HepG2 (cell line): ENCODE data around the gene FNBP1L. TPM values are rescaled to one million over a fixed set of nuclear protein-coding genes. Genes with fewer than 3 reads are reported as not detected.

Experiments
- ATAC-seq: fragments of 200-7000 bp; cut with Tn5 transposase; 3 replicates; pipeline ENCODE4 v1.9.1; 2020; ENCODE audit warnings: mild to moderate bottlenecking, moderate library complexity
- BruUV-seq: library from RNA; stranded (reverse); fragments of 400-500 nt; replicated peaks from 2 replicates; lab custom pipeline; 2021; lab: Mats Ljungman, UMichigan
- CTCF ChIA-PET: fragments of 300-600 bp; formaldehyde crosslinking; extraction: SDS; loops from one replicate; lab custom pipeline; 2021; ENCODE audit warnings: low total read pairs, inconsistent platforms, low intra/inter-chr PET ratio; lab: Yijun Ruan, JAX
- POLR2A ChIA-PET: fragments of 350-600 bp; sonication (Branson Sonifier 250); formaldehyde crosslinking; loops from one replicate; lab custom pipeline; 2020; ENCODE audit warnings: antibody characterized with exemption, inconsistent platforms; lab: Yijun Ruan, JAX
- DNase-seq: peaks from one replicate; pipeline ENCODE4 v3.0.0-alpha.2; 2015; ENCODE audit warnings: low spot score
- FAIRE-seq: peaks from 3 replicates; lab custom pipeline; 2011; peaks lifted over from hg19 to GRCh38; lab: Jason Lieb, UNC
- H2AFZ ChIP-seq: one replicate; pipeline ENCODE4 v1.6.1; 2011; ENCODE audit warnings: low read length, inconsistent platforms
- H3K27ac ChIP-seq: fragments of 300-600 bp; 3 replicates; pipeline ENCODE4 v1.8.0; 2011; ENCODE audit warnings: mixed run types, mild to moderate bottlenecking, mixed read lengths, low read length, inconsistent platforms; ENCODE audit not compliant: insufficient read depth; ENCODE audit errors: extremely low read length
- H3K27me3 ChIP-seq, 2 experiments: fragments of 200-600 bp in 1 of 2; 2 replicates in 1 of 2; 3 replicates in 1 of 2; pipeline versions ENCODE4 v1.6.0 to v1.8.0; 2011; ENCODE audit warnings: low read length in 2 of 2, mild to moderate bottlenecking in 2 of 2, moderate library complexity in 2 of 2, inconsistent platforms in 1 of 2; ENCODE audit not compliant: insufficient read depth in 2 of 2, control insufficient read depth in 1 of 2
- H3K36me3 ChIP-seq, 2 experiments: fragments of 200-600 bp in 1 of 2; replicated peaks in 1 of 2; 2 replicates in 1 of 2; 3 replicates in 1 of 2; pipeline versions ENCODE4 v1.5.1 to v1.8.0; 2011; ENCODE audit warnings: low read length in 2 of 2, inconsistent platforms in 1 of 2; ENCODE audit not compliant: insufficient read depth in 2 of 2, control insufficient read depth in 1 of 2
- H3K4me1 ChIP-seq: 2 replicates; pipeline ENCODE4 v1.5.1; 2012; ENCODE audit warnings: low read length, inconsistent platforms; ENCODE audit not compliant: insufficient read depth
- H3K4me2 ChIP-seq: 2 replicates; pipeline ENCODE4 v1.6.0; 2011; ENCODE audit warnings: low read depth, low read length, inconsistent platforms
- H3K4me3 ChIP-seq, 3 experiments: fragments of 200-600 bp in 1 of 3; sonication (generic), shearing (Covaris generic) in 1 of 3; replicated peaks in 1 of 3; 2 replicates each; pipeline ENCODE4 v1.5.1; 2011 to 2016; ENCODE audit warnings: low read length in 3 of 3, inconsistent platforms in 2 of 3, low read depth in 2 of 3, mild to moderate bottlenecking in 2 of 3, control low read depth in 1 of 3, mixed read lengths in 1 of 3; ENCODE audit not compliant: insufficient read depth in 1 of 3
- H3K79me2 ChIP-seq: one replicate; pipeline ENCODE4 v1.6.1; 2011; ENCODE audit warnings: low read length, inconsistent platforms; ENCODE audit not compliant: insufficient read depth
- H3K9ac ChIP-seq: 2 replicates; pipeline ENCODE4 v1.6.0; 2011; ENCODE audit warnings: mild to moderate bottlenecking, low read depth, low read length, inconsistent platforms; ENCODE audit not compliant: insufficient read depth
- H3K9me3 ChIP-seq: 2 replicates; pipeline ENCODE4 v1.5.1; 2012; ENCODE audit warnings: mild to moderate bottlenecking, low read length
- H4K20me1 ChIP-seq: 2 replicates; pipeline ENCODE4 v1.6.0; 2011; ENCODE audit warnings: inconsistent platforms, mild to moderate bottlenecking, low read length, moderate library complexity; ENCODE audit not compliant: insufficient read depth
- E2F5 ChIP-seq: sonication (generic); formaldehyde crosslinking; conservative IDR thresholded peaks from 2 replicates; pipeline ENCODE4 v1.4.0; 2020; ENCODE audit warnings: missing genetic modification reagents
- EP300 ChIP-seq, 3 experiments: sonication (generic) in 1 of 3; formaldehyde crosslinking in 1 of 3; IDR thresholded peaks; 2 replicates each; pipeline versions ENCODE4 v1.5.1 to v1.6.1; 2011 to 2020; ENCODE audit warnings: low read depth in 2 of 3, low read length in 2 of 3, borderline replicate concordance in 1 of 3, improper control_type of control experiment in 1 of 3, mild to moderate bottlenecking in 1 of 3, missing genetic modification reagents in 1 of 3, moderate library complexity in 1 of 3
- FOXP1 ChIP-seq, 2 experiments: fragments of 450-650 bp in 1 of 2; IDR thresholded peaks; 2 replicates each; pipeline ENCODE4 v1.6.1; 2017 to 2018; ENCODE audit warnings: antibody characterized with exemption in 1 of 2
- GATAD2A ChIP-seq: IDR thresholded peaks from 2 replicates; pipeline ENCODE4 v1.6.1; 2016
- MLLT10 ChIP-seq: sonication (generic); formaldehyde crosslinking; IDR thresholded peaks from 2 replicates; pipeline ENCODE4 v1.4.0; 2020; ENCODE audit warnings: missing genetic modification reagents
- NR2F6 ChIP-seq, 2 experiments: IDR thresholded peaks; 2 replicates each; pipeline ENCODE4 v1.6.1; 2016; ENCODE audit warnings: antibody characterized with exemption in 1 of 2, mild to moderate bottlenecking in 1 of 2
- PAX8 ChIP-seq: sonication (generic); formaldehyde crosslinking; IDR thresholded peaks from 2 replicates; pipeline ENCODE4 v1.8.0; 2022; ENCODE audit warnings: mild to moderate bottlenecking, missing genetic modification reagents, borderline replicate concordance
- POLR2AphosphoS5 ChIP-seq: IDR thresholded peaks from 2 replicates; pipeline ENCODE4 v1.6.1; 2012; ENCODE audit warnings: low read depth, low read length
- RFX1 ChIP-seq: fragments of 450-650 bp; IDR thresholded peaks from 2 replicates; pipeline ENCODE4 v1.6.1; 2017
- SP5 ChIP-seq: IDR thresholded peaks from 2 replicates; pipeline ENCODE4 v1.6.1; 2016; ENCODE audit warnings: low read depth, borderline replicate concordance
- SUZ12 ChIP-seq: fragments of 150-350 bp; IDR thresholded peaks from 2 replicates; pipeline ENCODE4 v1.6.1; 2014; ENCODE audit warnings: low read depth, low read length
- ZNF263 ChIP-seq: sonication (generic); formaldehyde crosslinking; IDR thresholded peaks from 2 replicates; pipeline ENCODE4 v1.4.0; 2020; ENCODE audit warnings: missing genetic modification reagents
- ZNF382 ChIP-seq: sonication (generic); formaldehyde crosslinking; IDR thresholded peaks from 2 replicates; pipeline ENCODE4 v1.5.0; 2020; ENCODE audit warnings: missing genetic modification reagents, mild to moderate bottlenecking, borderline replicate concordance
- ZNF446 ChIP-seq: sonication (generic); formaldehyde crosslinking; IDR thresholded peaks from 2 replicates; pipeline ENCODE4 v1.5.0; 2020; ENCODE audit warnings: mild to moderate bottlenecking, missing genetic modification reagents
- ZNF605 ChIP-seq: sonication (generic); formaldehyde crosslinking; IDR thresholded peaks from 2 replicates; pipeline ENCODE4 v1.8.0; 2022; ENCODE audit warnings: mild to moderate bottlenecking, missing genetic modification reagents
- ZNF766 ChIP-seq: sonication (generic); formaldehyde crosslinking; IDR thresholded peaks from 2 replicates; pipeline ENCODE4 v1.5.0; 2020; ENCODE audit warnings: missing genetic modification reagents, borderline replicate concordance
- ZNF777 ChIP-seq: sonication (generic); formaldehyde crosslinking; IDR thresholded peaks from 2 replicates; pipeline ENCODE4 v1.4.0; 2020; ENCODE audit warnings: missing genetic modification reagents
- ZNF780A ChIP-seq: sonication (generic); formaldehyde crosslinking; IDR thresholded peaks from 2 replicates; pipeline ENCODE4 v1.8.0; 2022; ENCODE audit warnings: mild to moderate bottlenecking, missing genetic modification reagents, moderate library complexity
- in situ Hi-C: cut with HindIII; loops from 2 replicates; pipeline ENCODE4 v1.10.0; 2017; ENCODE audit warnings: low pct_unique_long_range_greater_than_20kb; ENCODE audit not compliant: extremely low pct_ligation_motif_present
- intact Hi-C: fragments of 100-400 bp; cut with micrococcal nuclease; formaldehyde crosslinking; loops from one replicate; pipeline ENCODE4 v1.10.0; 2022; ENCODE audit not compliant: unreplicated experiment
- polyA plus RNA-seq, 8 experiments: library from polyadenylated mRNA; depleted of rRNA in 3 of 8; stranded (reverse) in 7 of 8; unstranded in 1 of 8; fragments of >200 nt; fragmentation: Illumina TruSeq in 4 of 8; extraction: Trizol in 4 of 8; gene quantifications; 2 replicates each; pipeline versions ENCODE4 v1.2.1 to v1.2.3, GENCODE V29; 2011 to 2016; ENCODE audit warnings: low read depth in 4 of 8, missing spikeins in 1 of 8, mixed read lengths in 1 of 8; ENCODE audit not compliant: insufficient read depth in 1 of 8
- total RNA-seq, 5 experiments: library from RNA; depleted of rRNA; stranded (reverse); fragments of >200 nt; fragmentation: Illumina TruSeq; extraction: Trizol; gene quantifications; 2 replicates each; pipeline ENCODE4 v1.2.3, GENCODE V29; 2016; ENCODE audit warnings: low read depth in 1 of 5

Gene FNBP1L
- total and polyA plus RNA-seq, 2 of the 13 experiments (the other 11 are each of a cell fraction or from before 2014, with no cell fraction given): 24.1 to 27.1 TPM

- H3K4me2 ChIP-seq: no peak overlapping the region
- H3K4me3 ChIP-seq: no peak overlapping the region
- H2AFZ ChIP-seq: no peak overlapping the region
- TF ChIP-seq ZNF780A (CRISPR knock-in tag) (no peak), POLR2AphosphoS5 (no peak), NR2F6 (IDR thresholded peaks at IDR 0.05) (no peak), NR2F6 (CRISPR knock-in tag; IDR thresholded peaks at IDR 0.05) (no peak), MLLT10 (no peak), E2F5 (CRISPR knock-in tag) (no peak), GATAD2A (CRISPR knock-in tag) (no peak), SP5 (CRISPR knock-in tag) (no peak), PAX8 (CRISPR knock-in tag) (no peak), ZNF605 (CRISPR knock-in tag) (no peak), EP300 (IDR thresholded peaks at IDR 0.05; ENCODE audit: low read depth in 2 of 2, low read length in 2 of 2) (no peak), EP300 (CRISPR knock-in tag; IDR thresholded peaks at IDR 0.05; ENCODE audit: borderline replicate concordance) (no peak), ZNF446 (CRISPR knock-in tag) (no peak), SUZ12 (no peak), RFX1 (no peak), ZNF766 (no peak), ZNF263 (no peak), FOXP1 (IDR thresholded peaks at IDR 0.05) (no peak), FOXP1 (CRISPR knock-in tag; IDR thresholded peaks at IDR 0.05) (no peak), ZNF382 (CRISPR knock-in tag) (no peak), ZNF777 (no peak)
- intact Hi-C loops: no loop called here
- no peak for DNase-seq
- BruUV-seq: no TSS peak
- H3K9me3 ChIP-seq: peaks cover 8% of the 10 kb centered on the region; the same call in 1 of the 2 replicates
- in situ Hi-C loops: no loop called here
- CTCF ChIA-PET: no interaction called here
- H3K79me2 ChIP-seq: peaks cover 67% of the 10 kb centered on the region
- POLR2A ChIA-PET: no interaction called here
- peaks cover 26% of the 10 kb centered on the region; the same call in 1 of the 2 replicates for H3K4me1 ChIP-seq
- FAIRE-seq: no peak
- H3K27ac ChIP-seq: no peak overlapping the region
- no peak overlapping the region for H3K9ac ChIP-seq
- no peaks in the 10 kb centered on the region for H3K36me3 ChIP-seq
- 0 out of 2 replicates have a peak, but pooled peaks cover 8% of the 10 kb centered on the region for H4K20me1 ChIP-seq
- H3K27me3 ChIP-seq: no peaks in the 10 kb centered on the region
- no peak for ATAC-seq
Observed at GRCh38 chr1:93483606-93484005, 35.7 kb downstream of the FNBP1L start.
